ENCODE measurements around the gene APBB1IP. TPM values are rescaled to one million over a fixed set of nuclear protein-coding genes. Genes with fewer than 3 reads are reported as not detected.
"Not testable (repeated sequence)": the region's sequence is repeated elsewhere in the genome, so short reads cannot be mapped to it uniquely, and the experiment has no call there.

Gene APBB1IP
- total RNA-seq, 1 donor from 2014 or later = not detected

- no peak for TF ChIP-seq CTCF (IDR thresholded peaks at IDR 0.05; ENCODE audit: insufficient read depth, low read length, severe bottlenecking)
- FAIRE-seq (no peak), DNase-seq (ENCODE audit: low read depth) (no peak)
- Histone ChIP-seq H3K36me3 (ENCODE audit: control insufficient read depth, insufficient read depth, low read length) (no peaks in the 10 kb centered on the region), H3K4me3 (ENCODE audit: low read depth, low read length) (no peak overlapping the region), H3K27me3 (ENCODE audit: control insufficient read depth, insufficient read depth, low read length) (no peaks in the 10 kb centered on the region)
Observed at GRCh38 chr10:26494018-26494417, 55.9 kb downstream of the APBB1IP start.

GRCh38 chr10:26499426-26499825 lies 61.3 kb downstream of the APBB1IP start:
- DNase-seq (ENCODE audit: low read depth) (no peak), FAIRE-seq (no peak)
- no peaks in the 10 kb centered on the region for H3K27me3 ChIP-seq (ENCODE audit: control insufficient read depth, insufficient read depth, low read length)
- H3K4me3 ChIP-seq (ENCODE audit: low read depth, low read length) = no peak overlapping the region
- TF ChIP-seq CTCF (IDR thresholded peaks at IDR 0.05; ENCODE audit: insufficient read depth, low read length, severe bottlenecking) = no peak
- H3K36me3 ChIP-seq (ENCODE audit: control insufficient read depth, insufficient read depth, low read length) = no peaks in the 10 kb centered on the region

- H3K27me3 ChIP-seq (ENCODE audit: control insufficient read depth, insufficient read depth, low read length) = no peaks in the 10 kb centered on the region
- H3K4me3 ChIP-seq (ENCODE audit: low read depth, low read length) = no peak overlapping the region
- DNase-seq (ENCODE audit: low read depth) (no peak), FAIRE-seq (no peak)
- no peak for TF ChIP-seq CTCF (IDR thresholded peaks at IDR 0.05; ENCODE audit: insufficient read depth, low read length, severe bottlenecking)
- no peaks in the 10 kb centered on the region for H3K36me3 ChIP-seq (ENCODE audit: control insufficient read depth, insufficient read depth, low read length)
Observed at GRCh38 chr10:26502986-26503385, 64.8 kb downstream of the APBB1IP start.

GRCh38 chr10:26503911-26504310 lies 65.8 kb downstream of the APBB1IP start:
- no peak for TF ChIP-seq CTCF (IDR thresholded peaks at IDR 0.05; ENCODE audit: insufficient read depth, low read length, severe bottlenecking)
- Histone ChIP-seq H3K27me3 (ENCODE audit: control insufficient read depth, insufficient read depth, low read length) (no peaks in the 10 kb centered on the region), H3K36me3 (ENCODE audit: control insufficient read depth, insufficient read depth, low read length) (no peaks in the 10 kb centered on the region), H3K4me3 (ENCODE audit: low read depth, low read length) (no peak overlapping the region)
- DNase-seq (ENCODE audit: low read depth) (no peak), FAIRE-seq (no peak)

- FAIRE-seq; DNase-seq (ENCODE audit: low read depth); H3K36me3 ChIP-seq (ENCODE audit: control insufficient read depth, insufficient read depth, low read length): not testable (repeated sequence)
Observed at GRCh38 chr10:26504429-26504828, 66.3 kb downstream of the APBB1IP start.

GRCh38 chr10:26505491-26505890 lies 67.3 kb downstream of the APBB1IP start:
- no peak for TF ChIP-seq CTCF (IDR thresholded peaks at IDR 0.05; ENCODE audit: insufficient read depth, low read length, severe bottlenecking)
- DNase-seq (ENCODE audit: low read depth) (no peak), FAIRE-seq (no peak)
- Histone ChIP-seq H3K27me3 (ENCODE audit: control insufficient read depth, insufficient read depth, low read length) (no peaks in the 10 kb centered on the region), H3K36me3 (ENCODE audit: control insufficient read depth, insufficient read depth, low read length) (no peaks in the 10 kb centered on the region), H3K4me3 (ENCODE audit: low read depth, low read length) (no peak overlapping the region)

More at GRCh38 chr10:26504429-26504828, 66.3 kb downstream of the APBB1IP start:
- H3K4me3 ChIP-seq (ENCODE audit: low read depth, low read length); H3K27me3 ChIP-seq (ENCODE audit: control insufficient read depth, insufficient read depth, low read length): not testable (repeated sequence)
